HEK293T (cell line): ENCODE data around the gene RAB5B.

Experiments used
- BHLHE40 ChIP-seq: fragments of 450-650 bp; IDR thresholded peaks from 2 replicates; pipeline ENCODE4 v1.6.1; 2016; ENCODE audit warnings: mild to moderate bottlenecking, moderate library complexity, borderline replicate concordance
- FOXK2 ChIP-seq: fragments of 450-650 bp; IDR thresholded peaks from 2 replicates; pipeline ENCODE4 v1.6.1; 2016; ENCODE audit warnings: mild to moderate bottlenecking
- FOXM1 ChIP-seq: fragments of 450-650 bp; IDR thresholded peaks from 2 replicates; pipeline ENCODE4 v1.6.1; 2017; ENCODE audit warnings: mild to moderate bottlenecking, borderline replicate concordance
- NFRKB ChIP-seq: fragments of 450-650 bp; IDR thresholded peaks from 2 replicates; pipeline ENCODE4 v1.6.1; 2016; ENCODE audit warnings: mild to moderate bottlenecking, moderate library complexity
- SP1 ChIP-seq: fragments of 450-650 bp; IDR thresholded peaks from 2 replicates; pipeline ENCODE4 v1.6.1; 2017
- SUZ12 ChIP-seq: fragments of 450-650 bp; IDR thresholded peaks from 2 replicates; pipeline ENCODE4 v1.6.1; 2016; ENCODE audit warnings: mild to moderate bottlenecking
- ZNF384 ChIP-seq: fragments of 450-650 bp; IDR thresholded peaks from 2 replicates; pipeline ENCODE4 v1.6.1; 2016
- TF ChIP-seq, protein P1 (sequence below): fragments of 450-650 bp; IDR thresholded peaks from 2 replicates; pipeline ENCODE4 v1.6.1; 2016

DNA sequence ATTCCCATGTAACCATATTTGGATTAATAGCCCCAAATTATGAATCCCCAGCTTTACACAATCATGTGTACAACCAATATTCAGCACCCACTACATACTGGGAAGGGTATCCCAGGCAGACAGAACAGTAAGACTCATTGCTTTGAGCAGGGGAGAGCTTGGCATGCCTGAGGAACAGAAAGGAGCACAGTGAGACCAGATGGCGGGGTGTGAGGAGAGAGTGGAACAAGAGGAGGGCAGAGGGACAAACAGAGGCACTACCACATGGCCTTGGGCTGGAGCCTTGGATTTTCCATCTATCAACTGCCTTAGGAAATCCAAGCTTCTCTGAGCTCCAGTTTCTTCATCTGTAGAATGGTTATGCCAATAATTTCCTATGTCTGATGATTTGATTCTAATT is 39.1 kb upstream of the RAB5B start:
- TF ChIP-seq SUZ12 (no peak), FOXM1 (no peak), NFRKB (no peak), BHLHE40 (no peak), ZNF384 (no peak), SP1 (no peak), FOXK2 (no peak)
- TF ChIP-seq, protein P1, sequence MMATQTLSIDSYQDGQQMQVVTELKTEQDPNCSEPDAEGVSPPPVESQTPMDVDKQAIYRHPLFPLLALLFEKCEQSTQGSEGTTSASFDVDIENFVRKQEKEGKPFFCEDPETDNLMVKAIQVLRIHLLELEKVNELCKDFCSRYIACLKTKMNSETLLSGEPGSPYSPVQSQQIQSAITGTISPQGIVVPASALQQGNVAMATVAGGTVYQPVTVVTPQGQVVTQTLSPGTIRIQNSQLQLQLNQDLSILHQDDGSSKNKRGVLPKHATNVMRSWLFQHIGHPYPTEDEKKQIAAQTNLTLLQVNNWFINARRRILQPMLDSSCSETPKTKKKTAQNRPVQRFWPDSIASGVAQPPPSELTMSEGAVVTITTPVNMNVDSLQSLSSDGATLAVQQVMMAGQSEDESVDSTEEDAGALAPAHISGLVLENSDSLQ, result no peak
